ENCODE measurements around the gene BAZ1A. TPM values are rescaled to one million over a fixed set of nuclear protein-coding genes. Genes with fewer than 3 reads are reported as not detected.

Gene BAZ1A
- total RNA-seq, 2 experiments from 2014 or later = 47.4 to 49.4 TPM

DNA sequence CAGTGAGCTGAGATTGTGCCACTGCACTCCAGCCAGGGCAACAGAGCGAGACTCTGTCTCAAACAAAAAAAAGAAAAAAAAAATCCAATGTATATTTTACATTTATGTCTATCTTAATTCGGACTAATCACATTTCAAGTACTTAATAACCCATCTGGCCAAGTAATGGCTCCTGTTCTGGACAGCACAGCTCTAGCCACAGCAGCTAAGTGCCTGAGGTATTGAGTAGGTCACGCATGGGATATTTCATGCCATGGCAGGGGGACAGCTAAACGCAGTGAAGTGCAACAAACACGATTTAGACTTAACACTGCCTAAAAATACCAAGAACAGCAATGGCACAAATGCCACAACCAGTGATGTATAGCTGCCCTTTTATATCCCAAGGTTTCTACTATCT, 8.0 kb downstream of the BAZ1A start:
- intact Hi-C loops (cut with micrococcal nuclease) = no loop called here
- no peak overlapping the region for H3K27ac Mint-ChIP-seq

GRCh38 chr14:34865889-34866574, 9.1 kb downstream of the BAZ1A start:
- Mint-ChIP-seq H3K9me3 (no peaks in the 10 kb centered on the region), H3K27ac (no peak overlapping the region), H3K4me1 (ENCODE audit: low read depth) (peaks cover 42% of the 10 kb centered on the region), H3K4me3 (no peak overlapping the region), H3K36me3 (ENCODE audit: low read depth) (peaks cover 36% of the 10 kb centered on the region), H3K27me3 (no peaks in the 10 kb centered on the region)
- ChIA-PET CTCF (no interaction called here), POLR2A (interaction anchor here (1.0 kb wide), 1 partner anchor 10 kb away, joined by 5 read pairs; no protein-coding TSS in a partner anchor)
- DNase-seq (no peak), ATAC-seq (no peak)
- no peak for TF ChIP-seq CTCF (IDR thresholded peaks at IDR 0.05)
- intact Hi-C loops (cut with micrococcal nuclease) = no loop called here

More for the DNA sequence above, 8.0 kb downstream of the BAZ1A start:
- CTCF ChIA-PET = interaction anchor here (0.8 to 1.2 kb wide), 2 partner anchors 18 to 113 kb away, joined by 3 to 4 read pairs; no protein-coding TSS in a partner anchor
- no peaks in the 10 kb centered on the region for H3K9me3 Mint-ChIP-seq
- POLR2A ChIA-PET = interaction anchor here (0.7 to 1.2 kb wide), 3 partner anchors 10 to 130 kb away, joined by 3 to 4 read pairs (median 4); no protein-coding TSS in a partner anchor
- no peak for DNase-seq
- peaks cover 52% of the 10 kb centered on the region for H3K4me1 Mint-ChIP-seq (ENCODE audit: low read depth)
- no peak overlapping the region for H3K4me3 Mint-ChIP-seq
- peaks cover 42% of the 10 kb centered on the region for H3K36me3 Mint-ChIP-seq (ENCODE audit: low read depth)
- H3K27me3 Mint-ChIP-seq = no peaks in the 10 kb centered on the region
- TF ChIP-seq CTCF (IDR thresholded peaks at IDR 0.05) = no peak
- ATAC-seq = no peak

DNA sequence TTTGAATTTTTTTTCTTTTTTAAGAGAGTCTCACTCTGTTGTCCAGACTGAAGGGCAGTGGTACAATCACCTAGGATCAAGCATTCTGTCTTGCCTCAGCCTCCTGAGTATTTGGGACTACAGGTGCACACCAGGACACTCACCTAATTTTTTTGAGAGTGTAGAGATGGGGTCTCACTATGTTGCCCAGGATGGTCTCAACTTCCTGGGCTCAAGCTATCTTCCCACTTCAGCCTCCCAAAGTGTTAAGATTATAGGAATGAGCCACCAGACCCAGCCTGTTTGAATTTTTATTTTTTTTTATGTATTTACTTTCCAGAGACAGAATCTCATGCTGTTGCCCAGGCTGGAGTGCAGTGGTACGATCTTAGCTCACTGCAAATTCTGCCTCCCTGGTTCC, 11.3 kb downstream of the BAZ1A start:
- TF ChIP-seq CTCF (IDR thresholded peaks at IDR 0.05) = no peak
- DNase-seq = no peak
- CTCF ChIA-PET = no interaction called here
- Mint-ChIP-seq H3K9me3 (no peaks in the 10 kb centered on the region), H3K27me3 (no peaks in the 10 kb centered on the region), H3K27ac (no peak overlapping the region), H3K4me1 (ENCODE audit: low read depth) (peaks cover 29% of the 10 kb centered on the region), H3K4me3 (no peak overlapping the region), H3K36me3 (ENCODE audit: low read depth) (peaks cover 38% of the 10 kb centered on the region)
- intact Hi-C loops (cut with micrococcal nuclease) = no loop called here
- no peak for ATAC-seq
- POLR2A ChIA-PET = interaction anchor here (1.7 kb wide), 1 partner anchor 9 kb away, joined by 6 read pairs; no protein-coding TSS in a partner anchor

DNA sequence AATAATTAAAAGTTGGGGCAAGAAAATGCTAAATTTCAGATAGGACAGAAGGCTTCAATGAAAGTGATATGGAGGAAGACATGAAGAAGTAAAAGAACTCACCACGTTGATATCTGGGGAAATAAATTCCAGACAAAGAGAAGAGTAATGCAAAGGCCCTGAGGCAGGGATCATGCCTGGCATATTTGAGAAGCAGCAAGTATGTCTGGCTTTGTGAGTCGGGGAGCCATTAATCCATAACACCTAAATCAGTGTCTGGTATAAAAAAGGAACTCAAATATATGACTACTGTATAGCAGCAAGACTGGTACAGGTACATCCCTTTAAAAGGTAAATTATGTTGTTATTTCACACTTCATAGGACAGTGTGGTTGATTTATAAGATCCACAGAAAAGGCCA, 16.4 kb downstream of the BAZ1A start:
- TF ChIP-seq CTCF (IDR thresholded peaks at IDR 0.05) = no peak
- POLR2A ChIA-PET = interaction anchor here (0.8 to 1.6 kb wide), 5 partner anchors 15 to 143 kb away, joined by 3 to 5 read pairs (median 4); partner anchors contain the start of genes BAZ1A and SRP54
- DNase-seq (no peak), ATAC-seq (no peak)
- H3K27me3 Mint-ChIP-seq = no peaks in the 10 kb centered on the region
- H3K4me3 Mint-ChIP-seq = no peak overlapping the region
- CTCF ChIA-PET = no interaction called here
- H3K4me1 Mint-ChIP-seq (ENCODE audit: low read depth) = peaks cover 26% of the 10 kb centered on the region
- intact Hi-C loops (cut with micrococcal nuclease) = no loop called here
- H3K9me3 Mint-ChIP-seq = no peaks in the 10 kb centered on the region
- H3K27ac Mint-ChIP-seq = peak overlapping the region; percentile 72
- peaks cover 56% of the 10 kb centered on the region for H3K36me3 Mint-ChIP-seq (ENCODE audit: low read depth)

Data from activated CD8-positive, alpha-beta T cell treated with anti-CD3 and anti-CD28 coated beads for 36 hours (primary cell).